IMR-90 (cell line): Measurements from ENCODE around the gene ABL1. TPM values are rescaled to one million over a fixed set of nuclear protein-coding genes. Genes with fewer than 3 reads are reported as not detected.

Source experiments
- ATAC-seq: fragments of 200-7000 bp; cut with Tn5 transposase; 2 replicates; pipeline ENCODE4 v1.9.1; 2020; ENCODE audit warnings: low read depth, mild to moderate bottlenecking, moderate library complexity
- BruUV-seq: library from RNA; stranded (reverse); fragments of 400-500 nt; replicated peaks from 2 replicates; lab custom pipeline; 2021; lab: Mats Ljungman, UMichigan
- CTCF ChIA-PET: fragments of 300-600 bp; formaldehyde crosslinking; extraction: SDS; loops from one replicate; lab custom pipeline; 2021; ENCODE audit warnings: antibody characterized with exemption; lab: Yijun Ruan, JAX
- POLR2A ChIA-PET: fragments of 300-600 bp; sonication (Branson Sonifier 250); formaldehyde crosslinking; loops from one replicate; lab custom pipeline; 2022; ENCODE audit warnings: antibody characterized with exemption; ENCODE audit not compliant: unreplicated experiment; lab: Charles Lee
- DNase-seq: peaks from one replicate; pipeline ENCODE4 v3.0.0; 2013
- H2AFZ ChIP-seq: replicated peaks from 2 replicates; pipeline ENCODE3; 2013; ENCODE audit warnings: low read length, mild to moderate bottlenecking; ENCODE audit not compliant: poor library complexity
- H2AK5ac ChIP-seq: 2 replicates; pipeline ENCODE4 v1.6.1; 2013; ENCODE audit warnings: low read depth, low read length, inconsistent platforms
- H2AK9ac ChIP-seq: replicated peaks from 2 replicates; pipeline ENCODE3; 2013; ENCODE audit warnings: mild to moderate bottlenecking, low read depth, low read length, moderate library complexity; ENCODE audit not compliant: poor library complexity
- H2BK120ac ChIP-seq: 2 replicates; pipeline ENCODE4 v1.6.1; 2013; ENCODE audit warnings: low read depth, low read length, inconsistent platforms
- H2BK15ac ChIP-seq: 3 replicates; pipeline ENCODE4 v1.6.1; 2013; ENCODE audit warnings: low read depth, low read length, inconsistent platforms
- H2BK20ac ChIP-seq: 2 replicates; pipeline ENCODE4 v1.6.1; 2013; ENCODE audit warnings: low read depth, mild to moderate bottlenecking, inconsistent platforms, low read length, moderate library complexity
- H2BK5ac ChIP-seq: 2 replicates; pipeline ENCODE4 v1.6.1; 2013; ENCODE audit warnings: mild to moderate bottlenecking, low read depth, low read length, inconsistent platforms; ENCODE audit not compliant: poor library complexity, severe bottlenecking
- H3K14ac ChIP-seq: replicated peaks from 2 replicates; pipeline ENCODE4 v1.6.1; 2013; ENCODE audit warnings: low read depth, low read length, inconsistent platforms
- H3K18ac ChIP-seq: 2 replicates; pipeline ENCODE4 v1.6.1; 2013; ENCODE audit warnings: low read depth, low read length, control low read depth
- H3K23ac ChIP-seq: 2 replicates; pipeline ENCODE4 v1.6.1; 2013; ENCODE audit warnings: low read depth, low read length, inconsistent platforms
- H3K27ac ChIP-seq: 2 replicates; pipeline ENCODE4 v1.5.1; 2013; ENCODE audit warnings: mild to moderate bottlenecking, control low read depth, low read length; ENCODE audit not compliant: insufficient read depth
- H3K27me3 ChIP-seq: 2 replicates; pipeline ENCODE4 v1.6.1; 2013; ENCODE audit warnings: low read length; ENCODE audit not compliant: control insufficient read depth, insufficient read depth
- H3K36me3 ChIP-seq: 2 replicates; pipeline ENCODE4 v1.6.1; 2013; ENCODE audit warnings: low read length, mixed read lengths; ENCODE audit not compliant: control insufficient read depth, insufficient read depth
- H3K4ac ChIP-seq: 2 replicates; pipeline ENCODE4 v1.6.1; 2013; ENCODE audit warnings: low read depth, low read length, inconsistent platforms
- H3K4me1 ChIP-seq: 2 replicates; pipeline ENCODE4 v1.6.1; 2013; ENCODE audit warnings: low read length, mixed read lengths; ENCODE audit not compliant: control insufficient read depth, insufficient read depth
- H3K4me2 ChIP-seq: 2 replicates; pipeline ENCODE4 v1.6.1; 2013; ENCODE audit warnings: low read depth, mild to moderate bottlenecking, control low read depth, low read length, moderate library complexity
- H3K4me3 ChIP-seq: 2 replicates; pipeline ENCODE4 v1.5.1; 2013; ENCODE audit warnings: low read depth, mild to moderate bottlenecking, control low read depth, low read length, moderate library complexity; ENCODE audit not compliant: insufficient read depth
- H3K56ac ChIP-seq: 2 replicates; pipeline ENCODE4 v1.6.1; 2013; ENCODE audit warnings: low read length, inconsistent platforms; ENCODE audit not compliant: insufficient read depth; ENCODE audit errors: extremely low read depth
- H3K79me1 ChIP-seq, 2 experiments: 2 replicates each; pipeline ENCODE4 v1.6.1; 2013; ENCODE audit warnings: low read length in 2 of 2, inconsistent platforms in 1 of 2, low read depth in 1 of 2
- H3K9ac ChIP-seq: 2 replicates; pipeline ENCODE4 v1.6.1; 2013; ENCODE audit warnings: low read depth, low read length, control low read depth
- H3K9me1 ChIP-seq: 2 replicates; pipeline ENCODE4 v1.6.1; 2013; ENCODE audit warnings: low read length, inconsistent platforms; ENCODE audit not compliant: insufficient read depth
- H3K9me3 ChIP-seq: 2 replicates; pipeline ENCODE4 v1.6.1; 2013; ENCODE audit warnings: low read length; ENCODE audit not compliant: control insufficient read depth, insufficient read depth
- H4K20me1 ChIP-seq: 2 replicates; pipeline ENCODE4 v1.6.1; 2013; ENCODE audit warnings: low read length, inconsistent platforms; ENCODE audit not compliant: insufficient read depth
- H4K5ac ChIP-seq: 2 replicates; pipeline ENCODE4 v1.6.1; 2013; ENCODE audit warnings: mild to moderate bottlenecking, low read depth, low read length, control low read depth
- H4K8ac ChIP-seq, 2 experiments: 2 replicates each; pipeline ENCODE4 v1.6.1; 2013; ENCODE audit warnings: low read depth in 2 of 2, low read length in 2 of 2, control low read depth in 1 of 2, inconsistent platforms in 1 of 2
- H4K91ac ChIP-seq: 2 replicates; pipeline ENCODE4 v1.6.1; 2013; ENCODE audit warnings: low read depth, low read length, inconsistent platforms; ENCODE audit not compliant: insufficient read depth
- BHLHE40 ChIP-seq: fragments of 150-350 bp; IDR thresholded peaks from 2 replicates; pipeline ENCODE4 v1.6.1; 2016; ENCODE audit warnings: mild to moderate bottlenecking, low read depth, low read length
- CEBPB ChIP-seq: IDR thresholded peaks from 2 replicates; pipeline ENCODE4 v1.6.1; 2012; ENCODE audit warnings: low read depth, low read length, improper control_type of control experiment
- CHD1 ChIP-seq: IDR thresholded peaks from 2 replicates; pipeline ENCODE4 v1.6.1; 2012; ENCODE audit warnings: low read depth, low read length, improper control_type of control experiment
- FOS ChIP-seq: fragments of 150-350 bp; IDR thresholded peaks from 2 replicates; pipeline ENCODE4 v1.6.1; 2016; ENCODE audit warnings: low read depth, low read length
- MAFK ChIP-seq: IDR thresholded peaks from 2 replicates; pipeline ENCODE4 v1.6.1; 2012; ENCODE audit warnings: low read depth, low read length, improper control_type of control experiment
- MAZ ChIP-seq: IDR thresholded peaks from 2 replicates; pipeline ENCODE4 v1.6.1; 2012; ENCODE audit warnings: low read depth, mild to moderate bottlenecking, low read length, improper control_type of control experiment, moderate library complexity, borderline replicate concordance
- MXI1 ChIP-seq: IDR thresholded peaks from 2 replicates; pipeline ENCODE4 v1.6.1; 2012; ENCODE audit warnings: low read depth, mild to moderate bottlenecking, low read length, moderate library complexity, borderline replicate concordance
- NFE2L2 ChIP-seq: fragments of 150-350 bp; IDR thresholded peaks from 2 replicates; pipeline ENCODE4 v1.6.1; 2016; ENCODE audit warnings: low read depth, mild to moderate bottlenecking, low read length
- POLR2A ChIP-seq: IDR thresholded peaks from 2 replicates; pipeline ENCODE4 v1.6.1; 2012; ENCODE audit warnings: mild to moderate bottlenecking, low read depth, low read length
- RAD21 ChIP-seq: IDR thresholded peaks from 2 replicates; pipeline ENCODE4 v1.6.1; 2012; ENCODE audit warnings: low read length, improper control_type of control experiment
- RCOR1 ChIP-seq: IDR thresholded peaks from 2 replicates; pipeline ENCODE4 v1.6.1; 2012; ENCODE audit warnings: mild to moderate bottlenecking, low read length, improper control_type of control experiment; ENCODE audit not compliant: insufficient replicate concordance
- RFX5 ChIP-seq: IDR thresholded peaks from 2 replicates; pipeline ENCODE4 v1.8.0; 2012; ENCODE audit warnings: low read depth, mild to moderate bottlenecking, low read length, moderate library complexity
- SMC3 ChIP-seq: fragments of 150-350 bp; IDR thresholded peaks from 2 replicates; pipeline ENCODE4 v1.6.1; 2016; ENCODE audit warnings: low read depth, mild to moderate bottlenecking, antibody characterized with exemption, low read length, moderate library complexity
- WGBS, 2 experiments: methylation state at CpG; one replicate each; pipeline versions ENCODE4 v1.1.5 to v1.1.7; 2013; ENCODE audit warnings: missing lambda C conversion rate in 2 of 2; ENCODE audit not compliant: insufficient read length in 1 of 2; ENCODE audit errors: extremely low coverage in 2 of 2; 5-methylcytosine and 5-hydroxymethylcytosine counted together
- dilution Hi-C: fragments of 300-500 bp; cut with HindIII; formaldehyde crosslinking; loops from one replicate; pipeline ENCODE4 v1.14.3; 2018; ENCODE audit warnings: low sequenced_read_pairs; ENCODE audit not compliant: unreplicated experiment
- in situ Hi-C: fragments of 300-500 bp; cut with MboI; formaldehyde crosslinking; loops from 3 replicates; pipeline ENCODE4 v1.14.3; 2019; ENCODE audit warnings: low sequenced_read_pairs, inconsistent platforms, mixed read lengths
- intact Hi-C: fragments of 100-400 bp; cut with micrococcal nuclease; formaldehyde crosslinking; loops from 2 replicates; pipeline ENCODE4 v1.10.0; 2022
- polyA plus RNA-seq, 3 experiments: library from polyadenylated mRNA; depleted of rRNA; stranded (reverse); fragments of >200 nt; gene quantifications; 2 replicates each; pipeline ENCODE4 v1.2.3, GENCODE V29; 2012; ENCODE audit warnings: low replicate concordance in 1 of 3
- total RNA-seq: library from RNA; depleted of rRNA; stranded (reverse); fragments of >200 nt; gene quantifications from 2 replicates; pipeline ENCODE4 v1.2.3, GENCODE V29; 2012
- TF ChIP-seq, protein P1 (sequence below): fragments of 150-350 bp; IDR thresholded peaks from 2 replicates; pipeline ENCODE4 v1.6.1; 2017; ENCODE audit warnings: mild to moderate bottlenecking, antibody characterized with exemption, low read length, low read depth
- TF ChIP-seq, protein P2 (sequence below): fragments of 150-350 bp; IDR thresholded peaks from 2 replicates; pipeline ENCODE4 v1.6.1; 2016; ENCODE audit warnings: low read depth, mild to moderate bottlenecking, low read length, moderate library complexity, borderline replicate concordance
- TF ChIP-seq, protein P3 (sequence below): conservative IDR thresholded peaks from 2 replicates; pipeline ENCODE4 v1.5.1; 2012; ENCODE audit warnings: mild to moderate bottlenecking, low read depth, low read length, improper control_type of control experiment

Gene ABL1
- total and polyA plus RNA-seq, 2 of the 4 experiments (the other 2 are of a cell fraction): 33.7 to 49.1 TPM

DNA sequence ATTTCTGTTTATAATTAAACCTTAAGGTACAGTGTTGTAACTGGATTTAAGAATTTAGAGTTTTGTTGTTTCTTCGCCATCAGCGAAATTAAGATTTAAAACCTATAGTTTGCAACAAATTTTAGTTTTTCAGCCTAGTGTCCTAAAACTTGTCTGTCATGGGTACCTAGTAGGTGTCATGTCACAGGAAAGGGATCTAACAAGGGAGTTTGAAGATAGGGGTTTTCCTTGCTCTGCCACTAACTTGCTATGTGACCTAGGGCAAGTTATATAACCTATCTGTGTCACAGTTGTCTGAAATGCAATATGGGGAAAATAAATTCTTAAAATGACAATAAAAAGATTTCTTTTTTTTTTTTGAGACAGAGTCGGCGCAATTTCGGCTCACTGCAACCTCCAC, 9.2 kb upstream of the ABL1 start:
- Histone ChIP-seq H2BK120ac (peak overlapping the region; percentile 71), H4K8ac (peak overlapping the region in 1 of 2 experiments; percentile 71; a peak in 2 of 4 replicates), H4K20me1 (no peaks in the 10 kb centered on the region), H2AFZ (no peak overlapping the region), H3K56ac (no peak overlapping the region), H3K23ac (peak overlapping the region; percentile 44; the same call in 1 of the 2 replicates), H3K27ac (peak overlapping the region; percentile 39; the same call in 1 of the 2 replicates), H3K9me3 (no peaks in the 10 kb centered on the region), H3K27me3 (no peaks in the 10 kb centered on the region), H3K79me1 (peaks cover 19 to 50% of the 10 kb centered on the region in 2 experiments), H3K9me1 (peaks cover 10% of the 10 kb centered on the region), H3K9ac (no peak overlapping the region; the same call in 1 of the 2 replicates), H2BK20ac (peak overlapping the region; percentile 96), H3K18ac (peak overlapping the region; percentile 87), H2AK9ac (no peak overlapping the region), H3K4me2 (no peak overlapping the region), H3K14ac (peak overlapping the region; percentile 50), H3K4ac (peak overlapping the region; percentile 56; the same call in 1 of the 2 replicates), H3K36me3 (no peaks in the 10 kb centered on the region), H2BK5ac (peak overlapping the region; percentile 93), H3K4me3 (no peak overlapping the region), H4K5ac (peak overlapping the region; percentile 81), H4K91ac (peak overlapping the region; percentile 45), H3K4me1 (peaks cover 16% of the 10 kb centered on the region), H2AK5ac (peak overlapping the region; percentile 61; the same call in 1 of the 2 replicates), H2BK15ac (peak overlapping the region; percentile 62; the same call in 1 of the 3 replicates)
- no peak for DNase-seq
- dilution Hi-C loops: no loop called here
- CTCF ChIA-PET: interaction anchor here (0.9 to 1.4 kb wide), 2 partner anchors 31 to 124 kb away, joined by 3 read pairs; no protein-coding TSS in a partner anchor
- TF ChIP-seq FOS (no peak), CEBPB (no peak), RFX5 (no peak), NFE2L2 (no peak), CHD1 (no peak), SMC3 (no peak), MAFK (no peak), MXI1 (no peak), BHLHE40 (no peak), RCOR1 (no peak), POLR2A (no peak), MAZ (no peak), RAD21 (no peak)
- TF ChIP-seq, protein P1, sequence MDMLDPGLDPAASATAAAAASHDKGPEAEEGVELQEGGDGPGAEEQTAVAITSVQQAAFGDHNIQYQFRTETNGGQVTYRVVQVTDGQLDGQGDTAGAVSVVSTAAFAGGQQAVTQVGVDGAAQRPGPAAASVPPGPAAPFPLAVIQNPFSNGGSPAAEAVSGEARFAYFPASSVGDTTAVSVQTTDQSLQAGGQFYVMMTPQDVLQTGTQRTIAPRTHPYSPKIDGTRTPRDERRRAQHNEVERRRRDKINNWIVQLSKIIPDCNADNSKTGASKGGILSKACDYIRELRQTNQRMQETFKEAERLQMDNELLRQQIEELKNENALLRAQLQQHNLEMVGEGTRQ: no peak
- TF ChIP-seq, protein P2, sequence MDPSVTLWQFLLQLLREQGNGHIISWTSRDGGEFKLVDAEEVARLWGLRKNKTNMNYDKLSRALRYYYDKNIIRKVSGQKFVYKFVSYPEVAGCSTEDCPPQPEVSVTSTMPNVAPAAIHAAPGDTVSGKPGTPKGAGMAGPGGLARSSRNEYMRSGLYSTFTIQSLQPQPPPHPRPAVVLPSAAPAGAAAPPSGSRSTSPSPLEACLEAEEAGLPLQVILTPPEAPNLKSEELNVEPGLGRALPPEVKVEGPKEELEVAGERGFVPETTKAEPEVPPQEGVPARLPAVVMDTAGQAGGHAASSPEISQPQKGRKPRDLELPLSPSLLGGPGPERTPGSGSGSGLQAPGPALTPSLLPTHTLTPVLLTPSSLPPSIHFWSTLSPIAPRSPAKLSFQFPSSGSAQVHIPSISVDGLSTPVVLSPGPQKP: no peak
- TF ChIP-seq, protein P3, sequence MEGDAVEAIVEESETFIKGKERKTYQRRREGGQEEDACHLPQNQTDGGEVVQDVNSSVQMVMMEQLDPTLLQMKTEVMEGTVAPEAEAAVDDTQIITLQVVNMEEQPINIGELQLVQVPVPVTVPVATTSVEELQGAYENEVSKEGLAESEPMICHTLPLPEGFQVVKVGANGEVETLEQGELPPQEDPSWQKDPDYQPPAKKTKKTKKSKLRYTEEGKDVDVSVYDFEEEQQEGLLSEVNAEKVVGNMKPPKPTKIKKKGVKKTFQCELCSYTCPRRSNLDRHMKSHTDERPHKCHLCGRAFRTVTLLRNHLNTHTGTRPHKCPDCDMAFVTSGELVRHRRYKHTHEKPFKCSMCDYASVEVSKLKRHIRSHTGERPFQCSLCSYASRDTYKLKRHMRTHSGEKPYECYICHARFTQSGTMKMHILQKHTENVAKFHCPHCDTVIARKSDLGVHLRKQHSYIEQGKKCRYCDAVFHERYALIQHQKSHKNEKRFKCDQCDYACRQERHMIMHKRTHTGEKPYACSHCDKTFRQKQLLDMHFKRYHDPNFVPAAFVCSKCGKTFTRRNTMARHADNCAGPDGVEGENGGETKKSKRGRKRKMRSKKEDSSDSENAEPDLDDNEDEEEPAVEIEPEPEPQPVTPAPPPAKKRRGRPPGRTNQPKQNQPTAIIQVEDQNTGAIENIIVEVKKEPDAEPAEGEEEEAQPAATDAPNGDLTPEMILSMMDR: no peak
- in situ Hi-C loops: no loop called here
- POLR2A ChIA-PET: no interaction called here
- ATAC-seq: no peak
- intact Hi-C loops: no loop called here
- no TSS peak for BruUV-seq
- whole genome bisulfite sequencing, 2 experiments: no CpG with 5 or more reads among the region's 5 CpGs
